Left kidney (tissue), 2 donors: ENCODE data around the gene NLGN3. TPM values are rescaled to one million over a fixed set of nuclear protein-coding genes. Genes with fewer than 3 reads are reported as not detected.
"Not testable (repeated sequence)": the region's sequence is repeated elsewhere in the genome, so short reads cannot be mapped to it uniquely, and the experiment has no call there.

Source experiments
- DNase-seq: peaks from one replicate; pipeline ENCODE4 v3.0.0-alpha.2; 2013
- polyA plus RNA-seq: library from polyadenylated mRNA; unstranded; fragments of 120-200 nt; gene quantifications from one replicate; pipeline ENCODE4 v1.2.1, GENCODE V29; 2013; ENCODE audit not compliant: insufficient read length

Gene NLGN3
- polyA plus RNA-seq, 1 donor = 5.1 TPM

- no peak for DNase-seq
Measured at GRCh38 chrX:71170660-71171059, 26.0 kb downstream of the NLGN3 start.

GRCh38 chrX:71171110-71171801, 26.6 kb downstream of the NLGN3 start:
- no peak for DNase-seq

GRCh38 chrX:71173440-71173839, 28.8 kb downstream of the NLGN3 start:
- no peak for DNase-seq

- no peak for DNase-seq
Measured at GRCh38 chrX:71174795-71175194, 30.2 kb downstream of the NLGN3 start.

- DNase-seq = no peak
Measured at GRCh38 chrX:71175531-71175930, 30.9 kb downstream of the NLGN3 start.

- DNase-seq = no peak
Measured at GRCh38 chrX:71177327-71177726, 32.7 kb downstream of the NLGN3 start.

- peak; percentile 69 for DNase-seq
Measured at GRCh38 chrX:71178908-71179307, 34.3 kb downstream of the NLGN3 start.

- DNase-seq = not testable (repeated sequence)
Measured at GRCh38 chrX:71180579-71181265, 36.1 kb downstream of the NLGN3 start.

GRCh38 chrX:71181558-71181909, 36.9 kb downstream of the NLGN3 start:
- DNase-seq = no peak

- peak; percentile 91 for DNase-seq
Measured at GRCh38 chrX:71181910-71182799, 37.5 kb downstream of the NLGN3 start.

GRCh38 chrX:71182871-71183270, 38.2 kb downstream of the NLGN3 start:
- no peak for DNase-seq

- peak; percentile 48 for DNase-seq
Measured at GRCh38 chrX:71183341-71183740, 38.7 kb downstream of the NLGN3 start.

GRCh38 chrX:71184092-71184491, 39.5 kb downstream of the NLGN3 start:
- DNase-seq = no peak

GRCh38 chrX:71184803-71185495, 40.3 kb downstream of the NLGN3 start:
- DNase-seq = no peak

- no peak for DNase-seq
Measured at GRCh38 chrX:71191248-71191647, 46.6 kb downstream of the NLGN3 start.

- DNase-seq = no peak
Measured at GRCh38 chrX:71195964-71196649, 51.5 kb downstream of the NLGN3 start.

GRCh38 chrX:71198066-71198465, 53.4 kb downstream of the NLGN3 start:
- DNase-seq = no peak

GRCh38 chrX:71199252-71200008, 54.8 kb downstream of the NLGN3 start:
- no peak for DNase-seq

GRCh38 chrX:71210816-71211215, 66.2 kb downstream of the NLGN3 start:
- DNase-seq = no peak

GRCh38 chrX:71212536-71212935, 67.9 kb downstream of the NLGN3 start:
- no peak for DNase-seq

GRCh38 chrX:71214152-71214551, 69.5 kb downstream of the NLGN3 start:
- no peak for DNase-seq
